GM23248 (cell line): ENCODE data around the gene FAM118A. TPM values are rescaled to one million over a fixed set of nuclear protein-coding genes. Genes with fewer than 3 reads are reported as not detected.
"Not testable (repeated sequence)": the region's sequence is repeated elsewhere in the genome, so short reads cannot be mapped to it uniquely, and the experiment has no call there.

ENCODE experiments used
- DNase-seq: peaks from one replicate; pipeline ENCODE4 v3.0.0-alpha.2; 2015
- H2AFZ ChIP-seq: fragments of 200-600 bp; sonication (generic); 2 replicates; pipeline ENCODE4 v1.6.1; 2016; ENCODE audit warnings: antibody characterized with exemption
- H3F3A ChIP-seq: fragments of 200-600 bp; sonication (generic); 2 replicates; pipeline ENCODE4 v1.6.1; 2016; ENCODE audit warnings: mild to moderate bottlenecking, antibody characterized with exemption, mixed run types; ENCODE audit not compliant: insufficient read depth
- H3K27ac ChIP-seq: fragments of 200-600 bp; sonication (generic); 2 replicates; pipeline ENCODE4 v1.5.1; 2016; ENCODE audit warnings: mild to moderate bottlenecking
- H3K27me3 ChIP-seq: fragments of 200-600 bp; sonication (generic); replicated peaks from 2 replicates; pipeline ENCODE4 v1.6.1; 2016; ENCODE audit warnings: mild to moderate bottlenecking; ENCODE audit not compliant: insufficient read depth
- H3K36me3 ChIP-seq: fragments of 200-600 bp; sonication (generic); 2 replicates; pipeline ENCODE4 v1.6.1; 2016; ENCODE audit warnings: low read depth, mild to moderate bottlenecking
- H3K4me1 ChIP-seq: fragments of 200-600 bp; sonication (generic); 2 replicates; pipeline ENCODE4 v1.6.1; 2016; ENCODE audit warnings: mild to moderate bottlenecking; ENCODE audit not compliant: insufficient read depth
- H3K4me2 ChIP-seq: fragments of 200-600 bp; sonication (generic); one replicate; pipeline ENCODE4 v1.6.1; 2016; ENCODE audit warnings: mild to moderate bottlenecking; ENCODE audit not compliant: unreplicated experiment
- H3K4me3 ChIP-seq: fragments of 200-600 bp; sonication (generic); 2 replicates; pipeline ENCODE4 v1.5.1; 2016; ENCODE audit warnings: mild to moderate bottlenecking
- H3K79me2 ChIP-seq: fragments of 200-600 bp; sonication (generic); 2 replicates; pipeline ENCODE4 v1.6.1; 2016; ENCODE audit warnings: mild to moderate bottlenecking; ENCODE audit not compliant: insufficient read depth
- H3K9ac ChIP-seq: fragments of 200-600 bp; sonication (generic); 2 replicates; pipeline ENCODE4 v1.6.1; 2016; ENCODE audit warnings: mild to moderate bottlenecking
- H3K9me2 ChIP-seq: fragments of 200-600 bp; sonication (generic); 2 replicates; pipeline ENCODE4 v1.6.1; 2016; ENCODE audit warnings: mixed run types, mild to moderate bottlenecking, moderate library complexity; ENCODE audit not compliant: insufficient read depth
- H3K9me3 ChIP-seq: fragments of 200-600 bp; sonication (generic); one replicate; pipeline ENCODE4 v1.6.1; 2017; ENCODE audit warnings: low read depth
- H4K20me1 ChIP-seq: fragments of 200-600 bp; sonication (generic); 2 replicates; pipeline ENCODE4 v1.6.0; 2016; ENCODE audit not compliant: insufficient read depth
- EZH2 ChIP-seq: fragments of 200-600 bp; sonication (generic); IDR thresholded peaks from 2 replicates; pipeline ENCODE4 v1.6.1; 2018; ENCODE audit warnings: antibody characterized with exemption, mild to moderate bottlenecking; ENCODE audit not compliant: insufficient read depth, poor library complexity, severe bottlenecking
- EZH2phosphoT487 ChIP-seq: fragments of 200-600 bp; sonication (generic); IDR thresholded peaks from 2 replicates; pipeline ENCODE4 v1.6.1; 2018; ENCODE audit warnings: antibody characterized with exemption, moderate library complexity, mild to moderate bottlenecking, low read depth; ENCODE audit not compliant: insufficient read depth
- WGBS, 2 experiments: methylation state at CpG; one replicate each; pipeline ENCODE4 v1.1.6; 2015 to 2017; ENCODE audit warnings: low lambda C conversion rate in 2 of 2, low coverage in 1 of 2; ENCODE audit errors: missing lambda C conversion rate in 2 of 2; 5-methylcytosine and 5-hydroxymethylcytosine counted together
- in situ Hi-C: fragments of 300-500 bp; cut with MboI; formaldehyde crosslinking; loops from 2 replicates; pipeline ENCODE4 v1.15.0; 2020
- polyA plus RNA-seq: library from polyadenylated mRNA; unstranded; fragments of >200 nt; fragmentation: Nextera tagmentation; extraction: Ambion mirVana; gene quantifications from 2 replicates; pipeline ENCODE4 v1.2.1, GENCODE V29; 2016
- total RNA-seq: library from RNA; depleted of rRNA; stranded (reverse); fragments of >200 nt; shearing (Covaris generic); gene quantifications from 2 replicates; pipeline ENCODE4 v1.2.3, GENCODE V29; 2014

The FAM118A gene
- total and polyA plus RNA-seq, 2 experiments from 2014 or later, result 8.5 to 11.1 TPM

- Histone ChIP-seq H3K9me3 (no peaks in the 10 kb centered on the region), H2AFZ (no peak overlapping the region), H3K79me2 (no peaks in the 10 kb centered on the region), H3K9me2 (no peaks in the 10 kb centered on the region), H3K36me3 (no peaks in the 10 kb centered on the region), H3K27me3 (no peaks in the 10 kb centered on the region), H3F3A (no peaks in the 10 kb centered on the region), H3K4me2 (no peak overlapping the region), H3K27ac (no peak overlapping the region), H3K4me3 (no peak overlapping the region), H3K4me1 (no peaks in the 10 kb centered on the region), H4K20me1 (no peaks in the 10 kb centered on the region), H3K9ac (no peak overlapping the region)
- TF ChIP-seq EZH2 (no peak), EZH2phosphoT487 (no peak)
- WGBS, 2 experiments, result 93 to 95% methylated on average over 1 of the region's 1 CpG
- DNase-seq, result no peak
- in situ Hi-C loops, result no loop called here
These were observed 42.2 kb downstream of the FAM118A start for GRCh38 chr22:45351956-45352355.

GRCh38 chr22:45352757-45353156, 43.0 kb downstream of the FAM118A start:
- H3K9me3 ChIP-seq, H3K36me3 ChIP-seq, DNase-seq, H3K4me3 ChIP-seq, H3K4me1 ChIP-seq, H4K20me1 ChIP-seq, H3K27ac ChIP-seq, H3K9ac ChIP-seq, H3K79me2 ChIP-seq, in situ Hi-C loops, H2AFZ ChIP-seq, H3K9me2 ChIP-seq, H3K27me3 ChIP-seq, H3K4me2 ChIP-seq, H3F3A ChIP-seq: not testable (repeated sequence)
- WGBS, 2 experiments, result 83 to 90% methylated on average over 5 of the region's 5 CpGs

GRCh38 chr22:45353786-45354185, 44.1 kb downstream of the FAM118A start:
- Histone ChIP-seq H3K9me2 (no peaks in the 10 kb centered on the region), H2AFZ (no peak overlapping the region), H4K20me1 (no peaks in the 10 kb centered on the region), H3K79me2 (no peaks in the 10 kb centered on the region), H3F3A (no peaks in the 10 kb centered on the region), H3K4me3 (no peak overlapping the region), H3K9ac (no peak overlapping the region), H3K4me2 (no peak overlapping the region), H3K4me1 (no peaks in the 10 kb centered on the region), H3K27ac (no peak overlapping the region), H3K27me3 (no peaks in the 10 kb centered on the region), H3K9me3 (no peaks in the 10 kb centered on the region), H3K36me3 (no peaks in the 10 kb centered on the region)
- in situ Hi-C loops, result no loop called here
- 94 to 95% methylated on average over 5 of the region's 5 CpGs for WGBS, 2 experiments
- no peak for TF ChIP-seq EZH2phosphoT487
- no peak for TF ChIP-seq EZH2
- no peak for DNase-seq

- no peak overlapping the region for H3K4me2 ChIP-seq
- no peaks in the 10 kb centered on the region for H4K20me1 ChIP-seq
- H3K9ac ChIP-seq, result no peak overlapping the region
- H3K27me3 ChIP-seq, result 0 out of 2 replicates have a peak, but pooled peaks cover 2% of the 10 kb centered on the region
- no peak overlapping the region for H3K27ac ChIP-seq
- no peaks in the 10 kb centered on the region for H3F3A ChIP-seq
- H3K36me3 ChIP-seq, result no peaks in the 10 kb centered on the region
- in situ Hi-C loops, result no loop called here
- DNase-seq, result no peak
- no peak overlapping the region for H3K4me3 ChIP-seq
- no peaks in the 10 kb centered on the region for H3K79me2 ChIP-seq
- TF ChIP-seq EZH2 (no peak), EZH2phosphoT487 (no peak)
- no peaks in the 10 kb centered on the region for H3K9me3 ChIP-seq
- H3K4me1 ChIP-seq, result no peaks in the 10 kb centered on the region
- 94 to 100% methylated on average over 1 of the region's 1 CpG for WGBS, 2 experiments
- no peaks in the 10 kb centered on the region for H3K9me2 ChIP-seq
- no peak overlapping the region for H2AFZ ChIP-seq
These were observed 47.8 kb downstream of the FAM118A start for GRCh38 chr22:45357490-45357889.

- no peak overlapping the region for H3K27ac ChIP-seq
- TF ChIP-seq EZH2phosphoT487 (no peak), EZH2 (no peak)
- H3K4me1 ChIP-seq, result no peaks in the 10 kb centered on the region
- H3K9ac ChIP-seq, result no peak overlapping the region
- no peak overlapping the region for H3K4me3 ChIP-seq
- H3K79me2 ChIP-seq, result no peaks in the 10 kb centered on the region
- H2AFZ ChIP-seq, result no peak overlapping the region
- 68 to 80% methylated on average over 1 of the region's 1 CpG for WGBS, 2 experiments
- H4K20me1 ChIP-seq, result no peaks in the 10 kb centered on the region
- no peaks in the 10 kb centered on the region for H3F3A ChIP-seq
- H3K4me2 ChIP-seq, result no peak overlapping the region
- H3K9me3 ChIP-seq, result no peaks in the 10 kb centered on the region
- no peaks in the 10 kb centered on the region for H3K36me3 ChIP-seq
- H3K9me2 ChIP-seq, result no peaks in the 10 kb centered on the region
- H3K27me3 ChIP-seq, result 0 out of 2 replicates have a peak, but pooled peaks cover 3% of the 10 kb centered on the region
- peak; percentile 20 for DNase-seq
- in situ Hi-C loops, result no loop called here
These were observed 48.4 kb downstream of the FAM118A start for GRCh38 chr22:45358127-45358526.
